M059J (cell line): Measurements from ENCODE around the gene VPS72. TPM values are rescaled to one million over a fixed set of nuclear protein-coding genes. Genes with fewer than 3 reads are reported as not detected.

Experiments
- DNase-seq: peaks from one replicate; pipeline ENCODE4 v3.0.0-alpha.2; 2012; ENCODE audit warnings: low read depth
- total RNA-seq: library from RNA; depleted of rRNA; stranded (reverse); fragments of >200 nt; shearing (Covaris generic); gene quantifications from 2 replicates; pipeline ENCODE4 v1.2.3, GENCODE V29; 2014

The VPS72 gene
- total RNA-seq, 1 experiment from 2014 or later, result 84.3 TPM

DNA sequence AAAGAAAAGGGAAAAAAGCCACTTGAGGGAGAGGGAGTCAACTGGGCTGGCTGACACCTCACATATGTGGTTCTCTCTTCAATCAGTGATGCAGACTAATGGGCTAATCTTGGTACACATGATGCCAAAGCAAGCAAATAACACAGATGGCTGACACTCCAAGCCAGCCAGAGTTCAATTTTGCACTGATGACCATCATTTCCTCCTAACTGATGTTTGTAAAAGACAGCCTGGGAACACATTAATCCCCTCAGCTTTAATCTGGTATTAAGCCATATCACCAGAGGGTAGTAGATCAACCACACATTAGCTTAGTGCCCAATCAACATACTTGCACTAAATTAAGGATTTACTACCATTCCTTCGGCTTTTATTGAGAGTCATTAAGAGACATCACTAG, 2.8 kb downstream of the VPS72 start:
- no peak for DNase-seq

DNA sequence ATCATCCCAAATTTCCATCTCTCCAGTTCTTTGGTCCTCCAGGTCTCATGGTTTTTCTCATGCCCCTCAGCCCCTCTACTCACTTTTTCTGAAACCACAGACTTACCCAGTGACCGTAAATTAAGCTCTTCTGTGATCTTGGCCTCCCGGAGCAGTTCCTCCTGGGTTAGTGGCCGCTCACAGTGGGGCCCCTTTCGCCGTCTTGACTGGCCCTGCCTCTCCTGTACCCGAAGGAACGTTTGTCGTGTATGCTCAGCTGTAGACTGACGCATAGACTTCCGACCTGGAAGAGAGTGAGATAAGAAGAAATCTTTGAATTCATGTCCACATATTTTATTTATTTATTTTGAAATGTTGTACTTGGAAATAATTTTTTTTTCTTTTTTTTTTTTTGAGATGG, 5.8 kb downstream of the VPS72 start:
- no peak for DNase-seq

- DNase-seq, result no peak
Measured at GRCh38 chr1:151176514-151177045, 13.4 kb downstream of the VPS72 start.

DNA sequence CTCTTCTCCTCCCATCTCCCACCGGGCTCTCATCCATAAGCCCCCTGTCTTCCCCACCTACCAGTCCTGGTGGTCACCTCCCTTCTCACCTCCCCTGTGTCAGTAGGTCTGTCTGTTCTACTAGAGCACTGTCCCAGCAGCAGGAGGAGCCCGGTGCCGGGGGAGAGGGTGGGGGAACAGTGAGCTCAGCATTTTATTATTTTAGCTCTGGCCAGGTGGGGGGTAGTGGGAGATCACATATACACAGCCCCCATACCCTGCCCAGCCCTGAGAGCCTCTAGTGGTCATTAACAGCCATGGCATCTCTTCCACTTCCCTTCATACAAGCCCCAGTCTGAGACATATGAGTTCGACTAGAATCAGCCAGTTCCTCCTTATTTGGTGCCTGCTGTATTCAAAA, 14.1 kb downstream of the VPS72 start, which contains the start of gene TMOD4:
Gene TMOD4 (minus strand): TSS at position 119 of the 400 bp plus-strand sequence. CDS start 1,106 bp downstream, outside the sequence.
- no peak for DNase-seq

DNA sequence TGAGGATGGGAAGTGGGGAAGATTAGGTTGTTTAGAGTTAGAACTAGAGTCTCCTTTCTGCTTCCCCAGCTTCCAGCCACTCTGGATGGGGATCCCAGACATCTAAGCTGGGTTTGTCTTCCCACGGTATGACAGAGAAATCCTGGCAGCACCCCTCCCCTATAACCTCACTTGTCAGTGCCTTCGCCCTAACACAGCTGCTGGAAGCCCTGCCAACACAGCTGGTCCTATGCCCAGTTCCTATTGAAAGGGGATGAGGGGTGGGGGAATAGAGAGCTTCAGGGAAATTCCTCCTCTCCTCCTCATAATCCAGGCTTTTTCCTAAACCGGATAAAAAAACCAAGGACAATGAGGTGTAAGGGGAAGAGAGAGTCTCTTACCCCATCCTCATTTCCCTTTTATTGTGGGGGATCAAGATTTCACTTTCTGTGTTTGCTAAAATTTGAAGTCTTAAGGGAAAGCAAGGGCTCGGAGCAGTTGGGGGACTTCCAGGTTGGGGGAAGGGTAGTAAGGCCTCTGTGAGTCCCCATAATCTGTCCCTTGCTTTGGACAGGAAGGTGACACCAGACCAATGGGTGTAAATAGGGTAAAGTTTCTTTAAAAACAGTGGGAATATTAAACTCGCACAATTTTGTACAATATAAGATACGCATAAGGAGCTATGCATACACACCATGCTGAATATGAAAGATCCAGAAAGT, 14.8 kb downstream of the VPS72 start:
- DNase-seq, result no peak

- no peak for DNase-seq
Measured at GRCh38 chr1:151171190-151171589, 18.8 kb downstream of the VPS72 start.

- DNase-seq, result no peak
Measured at GRCh38 chr1:151167116-151167515, 22.9 kb downstream of the VPS72 start.

DNA sequence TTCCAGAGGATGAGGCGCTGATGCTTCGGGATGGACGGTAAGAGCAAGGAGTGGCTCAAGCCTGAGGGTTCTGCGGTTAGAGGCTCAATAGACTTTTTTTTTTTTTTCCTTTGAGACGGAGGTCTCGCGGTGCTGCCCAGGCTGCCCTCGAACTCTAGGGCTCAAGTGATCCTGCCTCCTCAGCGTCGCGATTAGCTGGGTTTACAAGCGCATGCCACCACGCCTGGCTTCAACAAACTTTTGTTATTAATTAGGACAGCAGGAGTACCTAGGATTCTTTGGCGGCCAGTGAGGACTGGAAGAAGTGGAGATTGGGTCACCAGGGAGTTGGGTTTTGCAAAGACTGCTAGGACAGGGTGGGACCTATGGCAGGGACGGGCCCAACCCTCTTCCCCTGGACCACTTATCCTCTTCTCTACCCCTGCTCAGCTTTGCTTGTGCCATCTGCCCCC, 23.5 kb downstream of the VPS72 start:
- DNase-seq, result peak; percentile 78

DNA sequence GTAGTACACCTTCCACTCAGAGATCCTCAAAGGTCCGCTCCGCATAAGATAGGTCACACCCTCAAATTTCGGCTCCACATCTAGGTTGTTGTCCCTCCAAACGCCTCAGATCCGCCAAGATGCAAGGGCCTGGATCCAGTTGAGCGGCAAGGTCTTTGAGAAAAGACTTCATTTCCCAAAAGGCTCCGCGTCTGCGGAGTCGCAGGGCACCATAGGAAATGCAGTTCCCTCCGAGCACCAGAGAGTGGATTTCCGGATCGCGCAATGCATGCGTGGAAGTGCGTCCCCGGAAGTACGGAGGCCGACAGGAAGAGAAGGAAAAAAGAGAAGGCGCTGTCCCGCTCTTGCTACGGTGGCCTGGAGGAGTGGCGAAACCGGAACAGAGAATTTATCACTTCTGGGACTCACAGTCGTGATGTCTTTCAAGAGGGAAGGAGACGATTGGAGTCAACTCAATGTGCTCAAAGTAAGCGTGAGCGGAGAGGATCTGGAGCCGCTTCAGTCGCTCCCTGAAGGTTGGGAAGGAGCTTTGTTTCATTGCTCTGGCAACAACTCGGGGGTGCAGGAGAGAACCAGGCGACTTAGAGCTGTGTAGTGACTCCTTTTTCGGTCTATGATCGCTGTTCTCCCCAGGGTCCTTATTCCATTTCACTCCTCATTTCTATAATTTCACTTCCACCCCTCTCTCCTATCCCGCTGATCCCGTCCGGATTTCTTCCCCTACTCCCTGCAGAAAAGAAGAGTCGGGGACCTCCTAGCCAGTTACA, 24.1 kb downstream of the VPS72 start, which contains the start of the genes LYSMD1 and SCNM1:
Gene LYSMD1 (minus strand): TSS at position 165 of the 767 bp plus-strand sequence. CDS start 644 bp downstream, outside the sequence.
Gene SCNM1 (plus strand): TSS at position 407 of the 767 bp plus-strand sequence. CDS start 9 bp downstream, at position 416.
- peak; percentile 99 for DNase-seq

DNA sequence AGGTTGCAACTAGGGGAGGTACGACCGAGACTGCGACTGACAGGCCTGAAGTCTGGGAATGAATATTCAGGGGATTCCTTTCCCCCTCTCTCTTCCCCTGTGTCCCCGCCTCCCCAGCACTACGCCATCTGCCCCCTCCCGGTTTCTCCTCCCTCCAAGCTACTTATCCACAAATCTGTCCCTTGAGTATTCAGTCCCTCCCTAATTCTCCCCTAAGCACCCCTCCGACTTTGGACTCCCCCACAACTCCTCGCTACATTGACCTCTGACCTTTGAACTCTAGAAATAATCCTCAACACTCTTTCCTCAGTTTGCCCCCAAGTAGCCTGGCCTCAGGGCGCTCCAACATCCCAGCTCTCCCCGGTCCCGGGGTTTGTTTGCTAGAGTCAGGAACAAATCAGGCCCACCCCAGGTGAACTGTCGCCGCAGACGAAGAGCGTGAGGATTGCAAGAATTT, 24.7 kb downstream of the VPS72 start:
- peak; percentile 26 for DNase-seq

DNA sequence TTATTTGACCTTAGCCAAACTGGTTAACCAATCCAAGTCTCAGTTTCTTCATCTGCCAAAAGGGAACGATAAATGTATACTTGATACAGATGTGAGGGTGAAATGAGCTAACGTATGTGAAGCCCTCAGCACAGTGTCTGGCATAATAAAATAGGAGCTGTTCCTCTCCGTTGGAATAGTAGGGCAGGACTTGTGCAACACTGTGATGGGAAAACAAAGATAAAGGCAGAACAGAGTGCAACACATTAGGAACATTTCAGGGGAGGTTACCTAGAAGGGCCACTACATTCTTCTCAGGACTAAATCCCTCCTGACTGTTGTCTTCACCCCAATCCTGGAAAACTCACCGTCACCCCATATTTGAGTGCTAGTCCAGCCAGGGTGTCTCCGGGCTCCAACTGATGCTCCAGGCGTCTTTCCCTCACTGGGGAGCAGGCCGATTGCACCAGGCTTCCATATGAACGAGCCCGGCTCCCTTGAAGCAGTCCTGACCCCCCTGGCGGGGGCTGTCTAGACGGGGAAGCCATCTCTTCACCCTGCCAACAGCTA, 25.2 kb downstream of the VPS72 start:
- no peak for DNase-seq

GRCh38 chr1:151159373-151159772, 30.6 kb downstream of the VPS72 start:
- DNase-seq, result no peak

- DNase-seq, result no peak
Measured at GRCh38 chr1:151158751-151159251, 31.2 kb downstream of the VPS72 start.

DNA sequence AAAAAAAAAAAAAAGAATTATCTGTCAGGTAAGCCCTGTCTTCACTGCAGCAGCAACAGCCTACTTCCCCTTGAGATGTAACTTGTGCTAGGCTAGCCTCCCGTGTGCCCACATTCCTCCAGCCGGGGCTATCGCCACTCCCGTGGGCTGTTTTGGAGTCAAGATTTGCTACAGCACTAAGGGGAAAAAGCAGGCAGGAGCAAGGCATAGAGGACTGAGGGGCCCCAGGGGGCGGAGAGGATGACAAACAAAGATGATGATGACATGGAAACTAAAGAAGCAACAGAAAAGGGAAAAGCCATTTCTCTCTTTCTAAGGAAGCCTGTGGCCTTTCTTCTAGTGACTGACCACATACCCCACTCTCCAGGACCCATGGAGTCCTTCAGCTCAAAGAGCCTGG, 31.7 kb downstream of the VPS72 start:
- DNase-seq, result no peak

DNA sequence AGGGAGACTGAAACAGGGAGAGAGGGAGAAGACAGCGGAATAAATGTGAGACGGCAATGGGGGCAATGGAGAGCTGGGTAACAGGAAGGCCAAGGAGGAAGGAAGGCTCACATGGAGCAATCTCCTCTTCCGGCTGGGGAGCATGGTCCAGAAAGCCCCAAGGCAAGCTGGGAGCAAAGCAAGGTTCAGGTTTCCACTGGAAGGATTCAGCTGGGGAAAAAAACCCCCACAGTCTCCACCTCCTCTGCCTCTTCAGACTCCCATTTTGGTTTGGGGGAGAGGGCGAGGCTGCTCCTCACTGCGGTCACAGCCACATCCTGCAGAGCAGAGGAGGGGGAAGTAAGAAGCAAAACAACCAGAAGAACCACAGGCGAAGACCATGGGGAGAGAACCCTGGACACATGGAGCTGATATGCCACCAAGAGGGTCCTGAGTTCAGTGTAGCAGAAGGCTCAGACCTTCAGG, 32.9 kb downstream of the VPS72 start:
- no peak for DNase-seq

DNA sequence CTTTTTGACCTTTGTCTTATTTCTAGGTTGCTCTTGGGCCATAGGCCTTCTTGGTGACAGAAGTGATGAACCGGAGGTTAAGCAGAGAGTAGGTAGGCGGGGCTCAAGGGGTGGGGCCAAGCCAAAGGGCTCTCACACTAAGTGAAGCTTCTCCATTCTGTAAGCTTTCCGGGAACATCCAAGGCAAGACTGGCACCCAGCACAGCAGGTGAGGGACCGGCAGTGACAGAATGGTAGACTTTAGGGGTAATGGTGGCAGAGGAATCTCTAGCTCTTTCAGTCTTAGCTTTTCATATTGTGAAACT, 33.5 kb downstream of the VPS72 start, which contains the start of gene TNFAIP8L2:
Gene TNFAIP8L2 (plus strand): TSS at position 135 of the 305 bp plus-strand sequence. CDS start 2,049 bp downstream, outside the sequence.
- no peak for DNase-seq

DNA sequence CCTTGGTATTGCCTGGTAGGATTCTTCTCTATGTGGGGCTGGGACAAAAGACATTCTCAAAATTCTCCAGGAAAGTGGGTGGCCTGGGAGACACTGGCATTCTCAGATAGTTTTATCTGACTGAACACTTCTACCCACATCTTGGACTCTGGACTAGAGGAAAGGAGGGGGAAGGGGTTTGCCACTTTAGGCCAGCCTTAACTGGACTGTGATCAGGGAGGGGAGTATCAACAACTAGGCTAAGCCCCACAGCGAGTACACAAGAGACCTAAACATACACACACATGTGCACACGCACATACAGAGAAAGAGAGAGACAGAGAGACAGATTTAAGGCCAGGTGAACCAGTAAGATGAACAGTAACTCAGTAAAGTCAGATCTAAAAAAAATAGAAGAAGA, 42.3 kb downstream of the VPS72 start:
- DNase-seq, result no peak

GRCh38 chr1:151147132-151147503, 42.9 kb downstream of the VPS72 start:
- DNase-seq, result no peak

GRCh38 chr1:151146412-151147131, 43.4 kb downstream of the VPS72 start, which contains the start of gene SEMA6C:
Gene SEMA6C (minus strand): TSS chr1:151146631. CDS start chr1:151142621, 4,010 bp downstream.
- peak; percentile 93 for DNase-seq

- peak; percentile 24 for DNase-seq
Measured at GRCh38 chr1:151146072-151146411, 44.0 kb downstream of the VPS72 start.
